ENCODE results near the gene ATXN1.
A peak's percentile ranks its signal among the peaks of the same experiment; 100 is the strongest.

DNA sequence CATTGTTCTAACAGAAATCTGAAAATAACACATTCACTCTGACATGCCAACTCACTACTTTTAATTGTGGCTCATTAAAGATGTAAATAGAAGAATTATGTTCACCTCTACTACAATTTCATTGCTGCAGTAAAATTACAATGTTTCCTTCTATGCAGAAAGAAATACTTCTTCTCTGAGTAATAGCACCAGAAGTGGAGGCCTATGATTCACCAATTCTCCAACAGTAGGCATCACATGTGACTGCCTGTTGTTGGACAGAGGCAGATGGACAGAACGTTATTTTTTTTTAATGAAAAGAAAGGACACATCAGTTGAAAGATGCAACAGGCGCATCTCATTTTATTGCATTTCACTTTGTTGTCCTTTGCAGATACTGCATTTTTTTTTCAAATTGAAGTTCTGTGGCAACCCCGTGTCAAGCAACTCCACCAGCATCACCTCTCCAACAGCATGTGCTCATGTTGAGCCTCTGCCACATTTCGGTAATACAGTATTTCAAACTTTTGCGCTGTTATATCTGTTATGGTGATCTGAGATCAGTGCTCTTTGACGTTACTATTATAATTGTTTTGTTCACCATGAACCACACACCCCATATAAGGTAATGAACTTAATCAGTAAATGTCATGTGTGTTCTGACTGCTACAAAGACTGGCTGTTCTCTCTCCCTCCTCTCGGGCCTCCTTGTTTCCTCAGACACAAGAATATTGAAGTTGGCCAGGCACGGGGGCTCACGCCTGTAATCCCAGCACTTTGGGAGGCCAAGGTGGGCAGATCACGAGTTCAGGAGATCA, 121.4 kb downstream of the ATXN1 start:
- TF ChIP-seq, protein P1, sequence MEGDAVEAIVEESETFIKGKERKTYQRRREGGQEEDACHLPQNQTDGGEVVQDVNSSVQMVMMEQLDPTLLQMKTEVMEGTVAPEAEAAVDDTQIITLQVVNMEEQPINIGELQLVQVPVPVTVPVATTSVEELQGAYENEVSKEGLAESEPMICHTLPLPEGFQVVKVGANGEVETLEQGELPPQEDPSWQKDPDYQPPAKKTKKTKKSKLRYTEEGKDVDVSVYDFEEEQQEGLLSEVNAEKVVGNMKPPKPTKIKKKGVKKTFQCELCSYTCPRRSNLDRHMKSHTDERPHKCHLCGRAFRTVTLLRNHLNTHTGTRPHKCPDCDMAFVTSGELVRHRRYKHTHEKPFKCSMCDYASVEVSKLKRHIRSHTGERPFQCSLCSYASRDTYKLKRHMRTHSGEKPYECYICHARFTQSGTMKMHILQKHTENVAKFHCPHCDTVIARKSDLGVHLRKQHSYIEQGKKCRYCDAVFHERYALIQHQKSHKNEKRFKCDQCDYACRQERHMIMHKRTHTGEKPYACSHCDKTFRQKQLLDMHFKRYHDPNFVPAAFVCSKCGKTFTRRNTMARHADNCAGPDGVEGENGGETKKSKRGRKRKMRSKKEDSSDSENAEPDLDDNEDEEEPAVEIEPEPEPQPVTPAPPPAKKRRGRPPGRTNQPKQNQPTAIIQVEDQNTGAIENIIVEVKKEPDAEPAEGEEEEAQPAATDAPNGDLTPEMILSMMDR (IDR thresholded peaks at IDR 0.05): no peak
- TF ChIP-seq NFIC (IDR thresholded peaks at IDR 0.05; ENCODE audit: borderline replicate concordance) (peak; percentile 11; the same call in 1 of the 2 replicates), POLR2AphosphoS5 (IDR thresholded peaks at IDR 0.05; ENCODE audit: low read depth, low read length) (peak; percentile 44; the same call in 1 of the 2 replicates), EZH2phosphoT487 (IDR thresholded peaks at IDR 0.05; ENCODE audit: borderline replicate concordance, low read depth) (no peak), FOXM1 (IDR thresholded peaks at IDR 0.05; ENCODE audit: low read depth) (0 out of 2 replicates have a peak, but pooled peaks have one; percentile 27)
- TF ChIP-seq, protein P2, sequence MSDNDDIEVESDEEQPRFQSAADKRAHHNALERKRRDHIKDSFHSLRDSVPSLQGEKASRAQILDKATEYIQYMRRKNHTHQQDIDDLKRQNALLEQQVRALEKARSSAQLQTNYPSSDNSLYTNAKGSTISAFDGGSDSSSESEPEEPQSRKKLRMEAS (IDR thresholded peaks at IDR 0.05; ENCODE audit: low read depth): peak; percentile 91

Measured in SK-N-SH (cell line).